IMR-90 (cell line): ENCODE data around the gene PACC1. TPM values are rescaled to one million over a fixed set of nuclear protein-coding genes. Genes with fewer than 3 reads are reported as not detected.

Source experiments
- ATAC-seq: fragments of 200-7000 bp; cut with Tn5 transposase; 2 replicates; pipeline ENCODE4 v1.9.1; 2020; ENCODE audit warnings: low read depth, mild to moderate bottlenecking, moderate library complexity
- BruUV-seq: library from RNA; stranded (reverse); fragments of 400-500 nt; replicated peaks from 2 replicates; lab custom pipeline; 2021; lab: Mats Ljungman, UMichigan
- CTCF ChIA-PET: fragments of 300-600 bp; formaldehyde crosslinking; extraction: SDS; loops from one replicate; lab custom pipeline; 2021; ENCODE audit warnings: antibody characterized with exemption; lab: Yijun Ruan, JAX
- POLR2A ChIA-PET: fragments of 300-600 bp; sonication (Branson Sonifier 250); formaldehyde crosslinking; loops from one replicate; lab custom pipeline; 2022; ENCODE audit warnings: antibody characterized with exemption; ENCODE audit not compliant: unreplicated experiment; lab: Charles Lee
- DNase-seq: peaks from one replicate; pipeline ENCODE4 v3.0.0; 2013
- H2AFZ ChIP-seq: replicated peaks from 2 replicates; pipeline ENCODE3; 2013; ENCODE audit warnings: low read length, mild to moderate bottlenecking; ENCODE audit not compliant: poor library complexity
- H2AK5ac ChIP-seq: 2 replicates; pipeline ENCODE4 v1.6.1; 2013; ENCODE audit warnings: low read depth, low read length, inconsistent platforms
- H2AK9ac ChIP-seq: replicated peaks from 2 replicates; pipeline ENCODE3; 2013; ENCODE audit warnings: mild to moderate bottlenecking, low read depth, low read length, moderate library complexity; ENCODE audit not compliant: poor library complexity
- H2BK120ac ChIP-seq: 2 replicates; pipeline ENCODE4 v1.6.1; 2013; ENCODE audit warnings: low read depth, low read length, inconsistent platforms
- H2BK15ac ChIP-seq: 3 replicates; pipeline ENCODE4 v1.6.1; 2013; ENCODE audit warnings: low read depth, low read length, inconsistent platforms
- H2BK20ac ChIP-seq: 2 replicates; pipeline ENCODE4 v1.6.1; 2013; ENCODE audit warnings: low read depth, mild to moderate bottlenecking, inconsistent platforms, low read length, moderate library complexity
- H2BK5ac ChIP-seq: 2 replicates; pipeline ENCODE4 v1.6.1; 2013; ENCODE audit warnings: mild to moderate bottlenecking, low read depth, low read length, inconsistent platforms; ENCODE audit not compliant: poor library complexity, severe bottlenecking
- H3K14ac ChIP-seq: replicated peaks from 2 replicates; pipeline ENCODE4 v1.6.1; 2013; ENCODE audit warnings: low read depth, low read length, inconsistent platforms
- H3K18ac ChIP-seq: 2 replicates; pipeline ENCODE4 v1.6.1; 2013; ENCODE audit warnings: low read depth, low read length, control low read depth
- H3K23ac ChIP-seq: 2 replicates; pipeline ENCODE4 v1.6.1; 2013; ENCODE audit warnings: low read depth, low read length, inconsistent platforms
- H3K27ac ChIP-seq: 2 replicates; pipeline ENCODE4 v1.5.1; 2013; ENCODE audit warnings: mild to moderate bottlenecking, control low read depth, low read length; ENCODE audit not compliant: insufficient read depth
- H3K27me3 ChIP-seq: 2 replicates; pipeline ENCODE4 v1.6.1; 2013; ENCODE audit warnings: low read length; ENCODE audit not compliant: control insufficient read depth, insufficient read depth
- H3K36me3 ChIP-seq: 2 replicates; pipeline ENCODE4 v1.6.1; 2013; ENCODE audit warnings: low read length, mixed read lengths; ENCODE audit not compliant: control insufficient read depth, insufficient read depth
- H3K4ac ChIP-seq: 2 replicates; pipeline ENCODE4 v1.6.1; 2013; ENCODE audit warnings: low read depth, low read length, inconsistent platforms
- H3K4me1 ChIP-seq: 2 replicates; pipeline ENCODE4 v1.6.1; 2013; ENCODE audit warnings: low read length, mixed read lengths; ENCODE audit not compliant: control insufficient read depth, insufficient read depth
- H3K4me2 ChIP-seq: 2 replicates; pipeline ENCODE4 v1.6.1; 2013; ENCODE audit warnings: low read depth, mild to moderate bottlenecking, control low read depth, low read length, moderate library complexity
- H3K4me3 ChIP-seq: 2 replicates; pipeline ENCODE4 v1.5.1; 2013; ENCODE audit warnings: low read depth, mild to moderate bottlenecking, control low read depth, low read length, moderate library complexity; ENCODE audit not compliant: insufficient read depth
- H3K56ac ChIP-seq: 2 replicates; pipeline ENCODE4 v1.6.1; 2013; ENCODE audit warnings: low read length, inconsistent platforms; ENCODE audit not compliant: insufficient read depth; ENCODE audit errors: extremely low read depth
- H3K79me1 ChIP-seq, 2 experiments: 2 replicates each; pipeline ENCODE4 v1.6.1; 2013; ENCODE audit warnings: low read length in 2 of 2, inconsistent platforms in 1 of 2, low read depth in 1 of 2
- H3K9ac ChIP-seq: 2 replicates; pipeline ENCODE4 v1.6.1; 2013; ENCODE audit warnings: low read depth, low read length, control low read depth
- H3K9me1 ChIP-seq: 2 replicates; pipeline ENCODE4 v1.6.1; 2013; ENCODE audit warnings: low read length, inconsistent platforms; ENCODE audit not compliant: insufficient read depth
- H3K9me3 ChIP-seq: 2 replicates; pipeline ENCODE4 v1.6.1; 2013; ENCODE audit warnings: low read length; ENCODE audit not compliant: control insufficient read depth, insufficient read depth
- H4K20me1 ChIP-seq: 2 replicates; pipeline ENCODE4 v1.6.1; 2013; ENCODE audit warnings: low read length, inconsistent platforms; ENCODE audit not compliant: insufficient read depth
- H4K5ac ChIP-seq: 2 replicates; pipeline ENCODE4 v1.6.1; 2013; ENCODE audit warnings: mild to moderate bottlenecking, low read depth, low read length, control low read depth
- H4K8ac ChIP-seq, 2 experiments: 2 replicates each; pipeline ENCODE4 v1.6.1; 2013; ENCODE audit warnings: low read depth in 2 of 2, low read length in 2 of 2, control low read depth in 1 of 2, inconsistent platforms in 1 of 2
- H4K91ac ChIP-seq: 2 replicates; pipeline ENCODE4 v1.6.1; 2013; ENCODE audit warnings: low read depth, low read length, inconsistent platforms; ENCODE audit not compliant: insufficient read depth
- BHLHE40 ChIP-seq: fragments of 150-350 bp; IDR thresholded peaks from 2 replicates; pipeline ENCODE4 v1.6.1; 2016; ENCODE audit warnings: mild to moderate bottlenecking, low read depth, low read length
- CEBPB ChIP-seq: IDR thresholded peaks from 2 replicates; pipeline ENCODE4 v1.6.1; 2012; ENCODE audit warnings: low read depth, low read length, improper control_type of control experiment
- CHD1 ChIP-seq: IDR thresholded peaks from 2 replicates; pipeline ENCODE4 v1.6.1; 2012; ENCODE audit warnings: low read depth, low read length, improper control_type of control experiment
- MAZ ChIP-seq: IDR thresholded peaks from 2 replicates; pipeline ENCODE4 v1.6.1; 2012; ENCODE audit warnings: low read depth, mild to moderate bottlenecking, low read length, improper control_type of control experiment, moderate library complexity, borderline replicate concordance
- POLR2A ChIP-seq: IDR thresholded peaks from 2 replicates; pipeline ENCODE4 v1.6.1; 2012; ENCODE audit warnings: mild to moderate bottlenecking, low read depth, low read length
- WGBS, 2 experiments: methylation state at CpG; one replicate each; pipeline versions ENCODE4 v1.1.5 to v1.1.7; 2013; ENCODE audit warnings: missing lambda C conversion rate in 2 of 2; ENCODE audit not compliant: insufficient read length in 1 of 2; ENCODE audit errors: extremely low coverage in 2 of 2; 5-methylcytosine and 5-hydroxymethylcytosine counted together
- dilution Hi-C: fragments of 300-500 bp; cut with HindIII; formaldehyde crosslinking; loops from one replicate; pipeline ENCODE4 v1.14.3; 2018; ENCODE audit warnings: low sequenced_read_pairs; ENCODE audit not compliant: unreplicated experiment
- in situ Hi-C: fragments of 300-500 bp; cut with MboI; formaldehyde crosslinking; loops from 3 replicates; pipeline ENCODE4 v1.14.3; 2019; ENCODE audit warnings: low sequenced_read_pairs, inconsistent platforms, mixed read lengths
- intact Hi-C: fragments of 100-400 bp; cut with micrococcal nuclease; formaldehyde crosslinking; loops from 2 replicates; pipeline ENCODE4 v1.10.0; 2022
- polyA plus RNA-seq, 3 experiments: library from polyadenylated mRNA; depleted of rRNA; stranded (reverse); fragments of >200 nt; gene quantifications; 2 replicates each; pipeline ENCODE4 v1.2.3, GENCODE V29; 2012; ENCODE audit warnings: low replicate concordance in 1 of 3
- total RNA-seq: library from RNA; depleted of rRNA; stranded (reverse); fragments of >200 nt; gene quantifications from 2 replicates; pipeline ENCODE4 v1.2.3, GENCODE V29; 2012

Gene PACC1
- total and polyA plus RNA-seq, 2 of the 4 experiments (the other 2 are of a cell fraction) = 8.6 to 13.4 TPM

GRCh38 chr1:212437179-212437798 is 22.6 kb upstream of the PACC1 start:
- H3K14ac ChIP-seq = no peak overlapping the region
- H3K9ac ChIP-seq = no peak overlapping the region
- H3K23ac ChIP-seq = no peak overlapping the region
- dilution Hi-C loops (no loop called here), in situ Hi-C loops (no loop called here), intact Hi-C loops (no loop called here)
- H3K27me3 ChIP-seq = no peaks in the 10 kb centered on the region
- H4K91ac ChIP-seq = no peak overlapping the region
- H3K4me3 ChIP-seq = no peak overlapping the region
- no peak overlapping the region for H3K27ac ChIP-seq
- ChIA-PET CTCF (interaction anchor here (0.6 kb wide), 1 partner anchor 18 kb away, joined by 3 read pairs; no protein-coding TSS in a partner anchor), POLR2A (interaction anchor here (0.6 kb wide), 1 partner anchor 1055 kb away, joined by 8 read pairs; no protein-coding TSS in a partner anchor)
- no peak overlapping the region for H2BK5ac ChIP-seq
- no peak overlapping the region for H2AK9ac ChIP-seq
- H3K18ac ChIP-seq = no peak overlapping the region
- DNase-seq = no peak
- H3K9me3 ChIP-seq = no peaks in the 10 kb centered on the region
- no peak overlapping the region for H2AFZ ChIP-seq
- peaks cover 16% of the 10 kb centered on the region for H4K20me1 ChIP-seq
- no TSS peak for BruUV-seq
- ATAC-seq = no peak
- H3K36me3 ChIP-seq = peaks cover under 1% of the 10 kb centered on the region; the same call in 1 of the 2 replicates
- H2BK120ac ChIP-seq = no peak overlapping the region
- H2BK20ac ChIP-seq = no peak overlapping the region
- no peak overlapping the region for H3K4ac ChIP-seq
- H2AK5ac ChIP-seq = no peak overlapping the region
- H3K4me1 ChIP-seq = peaks cover 6% of the 10 kb centered on the region; the same call in 1 of the 2 replicates
- H4K5ac ChIP-seq = no peak overlapping the region
- 0 out of 2 replicates have a peak, but pooled peaks cover 3% of the 10 kb centered on the region for H3K9me1 ChIP-seq
- no peak overlapping the region for H3K4me2 ChIP-seq
- WGBS, 2 experiments = 100% methylated on average over 2 of the region's 4 CpGs; no CpG with 5 or more reads in 1 of the 2 experiments
- no peak overlapping the region for H4K8ac ChIP-seq
- H3K79me1 ChIP-seq = peaks cover 18 to 42% of the 10 kb centered on the region in 2 experiments
- no peak overlapping the region for H3K56ac ChIP-seq
- TF ChIP-seq MAZ (no peak), CHD1 (no peak), CEBPB (peak; percentile 52; the same call in 1 of the 2 replicates), POLR2A (no peak), BHLHE40 (no peak)
- H2BK15ac ChIP-seq = no peak overlapping the region
